HG02798 (cell line): ENCODE data around the gene KCNJ13.

ENCODE experiments used
- ATAC-seq: cut with Tn5 transposase; IDR thresholded peaks from one replicate; pipeline ENCODE4 v1.9.1; 2021; ENCODE audit warnings: mild to moderate bottlenecking; ENCODE audit not compliant: unreplicated experiment, poor library complexity

KCNJ13 gene

GRCh38 chr2:232776435-232776834, at the start of gene KCNJ13:
KCNJ13 (minus strand) TSS chr2:232776565; CDS start chr2:232771362, 5,203 bp downstream.
- no peak for ATAC-seq

GRCh38 chr2:232817756-232818155, 41.4 kb upstream of the KCNJ13 start:
- ATAC-seq: no peak

GRCh38 chr2:232816657-232817056, 40.3 kb upstream of the KCNJ13 start:
- no peak for ATAC-seq

GRCh38 chr2:232815569-232815968, 39.2 kb upstream of the KCNJ13 start:
- no peak for ATAC-seq

- ATAC-seq: no peak
Measured at GRCh38 chr2:232810444-232810843, 34.1 kb upstream of the KCNJ13 start.

- no peak for ATAC-seq
Measured at GRCh38 chr2:232809349-232810124, 33.2 kb upstream of the KCNJ13 start.

GRCh38 chr2:232802091-232802490, 25.7 kb upstream of the KCNJ13 start:
- ATAC-seq: no peak

GRCh38 chr2:232800166-232800565, 23.8 kb upstream of the KCNJ13 start:
- no peak for ATAC-seq

- ATAC-seq: no peak
Measured at GRCh38 chr2:232798187-232798586, 21.8 kb upstream of the KCNJ13 start.

GRCh38 chr2:232795920-232796319, 19.6 kb upstream of the KCNJ13 start:
- no peak for ATAC-seq

GRCh38 chr2:232794981-232795380, 18.6 kb upstream of the KCNJ13 start:
- no peak for ATAC-seq

- ATAC-seq: no peak
Measured at GRCh38 chr2:232793271-232793670, 16.9 kb upstream of the KCNJ13 start.

GRCh38 chr2:232791518-232791917, 15.2 kb upstream of the KCNJ13 start:
- no peak for ATAC-seq

- ATAC-seq: no peak
Measured at GRCh38 chr2:232789082-232789481, 12.7 kb upstream of the KCNJ13 start.

- ATAC-seq: no peak
Measured at GRCh38 chr2:232787806-232788205, 11.4 kb upstream of the KCNJ13 start.

- ATAC-seq: no peak
Measured at GRCh38 chr2:232783278-232783677, 6.9 kb upstream of the KCNJ13 start.

- ATAC-seq: peak; percentile 93
Measured at GRCh38 chr2:232781765-232782164, 5.4 kb upstream of the KCNJ13 start.

- no peak for ATAC-seq
Measured at GRCh38 chr2:232779934-232780333, 3.6 kb upstream of the KCNJ13 start.

- ATAC-seq: no peak
Measured at GRCh38 chr2:232779465-232779864, 3.1 kb upstream of the KCNJ13 start.

- no peak for ATAC-seq
Measured at GRCh38 chr2:232777276-232777675, 911 bp upstream of the KCNJ13 start.

GRCh38 chr2:232773815-232774214, 2.5 kb downstream of the KCNJ13 start:
- ATAC-seq: no peak

- ATAC-seq: no peak
Measured at GRCh38 chr2:232772531-232772930, 3.8 kb downstream of the KCNJ13 start.
